BJ (cell line): ENCODE results near the gene KLF15. TPM values are rescaled to one million over a fixed set of nuclear protein-coding genes. Genes with fewer than 3 reads are reported as not detected.

Source experiments
- CTCF ChIA-PET: fragments of 350-600 bp; formaldehyde crosslinking; extraction: SDS; loops from one replicate; lab custom pipeline; 2021; ENCODE audit warnings: antibody characterized with exemption, inconsistent platforms; lab: Yijun Ruan, JAX
- POLR2A ChIA-PET: fragments of 300-600 bp; sonication (Branson Sonifier 250); formaldehyde crosslinking; extraction: SDS; loops from one replicate; lab custom pipeline; 2021; ENCODE audit warnings: antibody characterized with exemption; lab: Charles Lee
- DNase-seq: peaks from one replicate; pipeline ENCODE4 v3.0.0-alpha.2; 2011; ENCODE audit warnings: low read depth
- H3K27me3 ChIP-seq: 2 replicates; pipeline ENCODE4 v1.6.0; 2011; ENCODE audit warnings: low read length; ENCODE audit not compliant: control insufficient read depth, insufficient read depth
- H3K36me3 ChIP-seq: 2 replicates; pipeline ENCODE4 v1.5.1; 2011; ENCODE audit warnings: low read length; ENCODE audit not compliant: control insufficient read depth, insufficient read depth
- H3K4me3 ChIP-seq: 2 replicates; pipeline ENCODE4 v1.5.1; 2011; ENCODE audit warnings: low read depth, mild to moderate bottlenecking, control low read depth, low read length
- CTCF ChIP-seq: IDR thresholded peaks from 2 replicates; pipeline ENCODE4 v1.5.1; 2011; ENCODE audit warnings: low read depth, mild to moderate bottlenecking, control low read depth, inconsistent platforms, low read length, moderate library complexity; ENCODE audit not compliant: insufficient read depth
- polyA plus RNA-seq: library from polyadenylated mRNA; depleted of rRNA; stranded (reverse); fragments of >200 nt; gene quantifications from 2 replicates; pipeline ENCODE4 v1.2.3, GENCODE V29; 2011

KLF15 gene
- polyA plus RNA-seq, 1 experiment = 0.44 TPM

GRCh38 chr3:126313166-126313565 is 44.0 kb downstream of the KLF15 start:
- peaks cover 2% of the 10 kb centered on the region for H3K27me3 ChIP-seq
- no peak for DNase-seq
- no peaks in the 10 kb centered on the region for H3K36me3 ChIP-seq
- no peak for TF ChIP-seq CTCF
- H3K4me3 ChIP-seq = no peak overlapping the region
- POLR2A ChIA-PET = no interaction called here
- CTCF ChIA-PET = no interaction called here

- ChIA-PET CTCF (interaction anchor here (1.2 kb wide), 1 partner anchor 32 kb away, joined by 3 read pairs; no protein-coding TSS in a partner anchor), POLR2A (no interaction called here)
- no peak overlapping the region for H3K4me3 ChIP-seq
- no peaks in the 10 kb centered on the region for H3K36me3 ChIP-seq
- H3K27me3 ChIP-seq = peaks cover 2% of the 10 kb centered on the region
- no peak for TF ChIP-seq CTCF
- DNase-seq = no peak
Observed at GRCh38 chr3:126312341-126312740, 44.9 kb downstream of the KLF15 start.

GRCh38 chr3:126311338-126311978 is 45.8 kb downstream of the KLF15 start:
- no peak overlapping the region for H3K4me3 ChIP-seq
- ChIA-PET CTCF (interaction anchor here (1.0 to 1.2 kb wide), 2 partner anchors 14 to 33 kb away, joined by 3 read pairs; no protein-coding TSS in a partner anchor), POLR2A (no interaction called here)
- DNase-seq = no peak
- TF ChIP-seq CTCF = no peak
- H3K27me3 ChIP-seq = peaks cover under 1% of the 10 kb centered on the region
- H3K36me3 ChIP-seq = no peaks in the 10 kb centered on the region

- TF ChIP-seq CTCF = no peak
- no peaks in the 10 kb centered on the region for H3K36me3 ChIP-seq
- H3K27me3 ChIP-seq = no peaks in the 10 kb centered on the region; the same call in 1 of the 2 replicates
- H3K4me3 ChIP-seq = no peak overlapping the region
- ChIA-PET CTCF (interaction anchor here (1.0 kb wide), 1 partner anchor 14 kb away, joined by 3 read pairs; no protein-coding TSS in a partner anchor), POLR2A (no interaction called here)
- DNase-seq = no peak
Observed at GRCh38 chr3:126310816-126311215, 46.4 kb downstream of the KLF15 start.

GRCh38 chr3:126309861-126310655 is 47.1 kb downstream of the KLF15 start:
- no peak for DNase-seq
- POLR2A ChIA-PET = no interaction called here
- CTCF ChIA-PET = no interaction called here
- Histone ChIP-seq H3K36me3 (no peaks in the 10 kb centered on the region), H3K4me3 (no peak overlapping the region), H3K27me3 (no peaks in the 10 kb centered on the region; the same call in 1 of the 2 replicates)
- no peak for TF ChIP-seq CTCF
